Mucosa of descending colon (tissue), 3 donors: ENCODE results near the gene TP53INP2. TPM values are rescaled to one million over a fixed set of nuclear protein-coding genes. Genes with fewer than 3 reads are reported as not detected.

Experiments used
- ATAC-seq: fragments of 200-7000 bp; cut with Tn5 transposase; one replicate; pipeline ENCODE4 v1.9.1; 2020; ENCODE audit warnings: mild to moderate bottlenecking, moderate library complexity
- DNase-seq, 3 donors: peaks; one replicate each; pipeline ENCODE4 v3.0.0-alpha.2; 2020
- H3K36me3 ChIP-seq: fragments of 200-600 bp; one replicate; pipeline ENCODE4 v1.8.0; 2021; ENCODE audit warnings: low read depth, mild to moderate bottlenecking
- H3K4me1 ChIP-seq: fragments of 200-600 bp; one replicate; pipeline ENCODE4 v1.8.0; 2021; ENCODE audit warnings: low read depth, mild to moderate bottlenecking
- H3K4me3 ChIP-seq: fragments of 200-600 bp; one replicate; pipeline ENCODE4 v1.8.0; 2021; ENCODE audit warnings: mild to moderate bottlenecking
- H3K9me3 ChIP-seq: fragments of 200-600 bp; one replicate; pipeline ENCODE4 v1.8.0; 2021; ENCODE audit warnings: mild to moderate bottlenecking
- CTCF ChIP-seq: fragments of 200-600 bp; IDR thresholded peaks from one replicate; pipeline ENCODE4 v1.8.0; 2022; ENCODE audit warnings: antibody characterized with exemption, mild to moderate bottlenecking
- intact Hi-C, 2 donors: fragments of 100-400 bp; cut with DNase I in 1 of 2; cut with micrococcal nuclease in 1 of 2; formaldehyde crosslinking; loops; one replicate each; pipeline versions ENCODE4 v1.11.0 to v1.11.1; 2022; cut with DNase I, micrococcal nuclease
- total RNA-seq, 3 donors: library from RNA; stranded (reverse); fragmentation: NEBNext Ultra II Directional in 2 of 3; extraction: Animal tissue kit (Norgen Biotek cat#: 25700) in 2 of 3; gene quantifications; one replicate each; pipeline versions ENCODE4 v1.2.1 to v1.2.4, GENCODE V29; 2021 to 2023
- donor health status: DM: no; HTN: no; CAD: no; lungs with moderate emphysema.
- donor health status: DM: no; HTN: no; CAD: no.
- donor health status: DM: no; HTN: yes; CAD: no.

The TP53INP2 gene
- total RNA-seq, 3 donors from 2014 or later = 65.9 to 155 (median 114) TPM

- peak; percentile 57 to 69 (median 68) for DNase-seq
- H3K36me3 ChIP-seq = no peaks in the 10 kb centered on the region
- peaks cover 30% of the 10 kb centered on the region for H3K4me1 ChIP-seq
- H3K9me3 ChIP-seq = no peaks in the 10 kb centered on the region
- ATAC-seq = peak; percentile 31
- peak overlapping the region; percentile 72 for H3K4me3 ChIP-seq
- no peak for TF ChIP-seq CTCF
- intact Hi-C loops = no loop called here
Observed at GRCh38 chr20:34703424-34704176, 544 bp upstream of the TP53INP2 start.

- Histone ChIP-seq H3K9me3 (no peaks in the 10 kb centered on the region), H3K4me3 (peak overlapping the region; percentile 72), H3K36me3 (no peaks in the 10 kb centered on the region), H3K4me1 (peaks cover 32% of the 10 kb centered on the region)
- no peak for TF ChIP-seq CTCF
- intact Hi-C loops = loop anchor here in 1 of 2 donors (5.0 kb wide), 1 partner anchor 128 kb away; no protein-coding TSS in a partner anchor
- ATAC-seq = no peak
- no peak for DNase-seq
Observed at GRCh38 chr20:34705008-34705396, 858 bp downstream of the TP53INP2 start.

- Histone ChIP-seq H3K4me3 (no peak overlapping the region), H3K4me1 (peaks cover 38% of the 10 kb centered on the region), H3K36me3 (no peaks in the 10 kb centered on the region), H3K9me3 (no peaks in the 10 kb centered on the region)
- DNase-seq (peak; percentile 72 to 73 (median 73)), ATAC-seq (peak; percentile 48)
- peak; percentile 7 for TF ChIP-seq CTCF
- intact Hi-C loops = loop anchor here in 1 of 2 donors (5.0 kb wide), 1 partner anchor 128 kb away; no protein-coding TSS in a partner anchor
Observed at GRCh38 chr20:34705397-34706301, 1.5 kb downstream of the TP53INP2 start.

- H3K9me3 ChIP-seq = no peaks in the 10 kb centered on the region
- no peak for TF ChIP-seq CTCF
- no peak for DNase-seq
- H3K4me3 ChIP-seq = no peak overlapping the region
- no peak for ATAC-seq
- intact Hi-C loops = loop anchor here in 1 of 2 donors (5.0 kb wide), 1 partner anchor 129 kb away; no protein-coding TSS in a partner anchor
- no peaks in the 10 kb centered on the region for H3K36me3 ChIP-seq
- peaks cover 38% of the 10 kb centered on the region for H3K4me1 ChIP-seq
Observed at GRCh38 chr20:34706302-34706875, 2.2 kb downstream of the TP53INP2 start.

GRCh38 chr20:34706912-34707784, 3.0 kb downstream of the TP53INP2 start:
- Histone ChIP-seq H3K4me1 (peaks cover 38% of the 10 kb centered on the region), H3K9me3 (no peaks in the 10 kb centered on the region), H3K36me3 (no peaks in the 10 kb centered on the region), H3K4me3 (no peak overlapping the region)
- intact Hi-C loops = loop anchor here in 1 of 2 donors (5.0 kb wide), 1 partner anchor 130 kb away; no protein-coding TSS in a partner anchor
- ATAC-seq (no peak), DNase-seq (no peak)
- TF ChIP-seq CTCF = no peak
